ENCODE measurements around the gene FGGY.

Gene FGGY

DNA sequence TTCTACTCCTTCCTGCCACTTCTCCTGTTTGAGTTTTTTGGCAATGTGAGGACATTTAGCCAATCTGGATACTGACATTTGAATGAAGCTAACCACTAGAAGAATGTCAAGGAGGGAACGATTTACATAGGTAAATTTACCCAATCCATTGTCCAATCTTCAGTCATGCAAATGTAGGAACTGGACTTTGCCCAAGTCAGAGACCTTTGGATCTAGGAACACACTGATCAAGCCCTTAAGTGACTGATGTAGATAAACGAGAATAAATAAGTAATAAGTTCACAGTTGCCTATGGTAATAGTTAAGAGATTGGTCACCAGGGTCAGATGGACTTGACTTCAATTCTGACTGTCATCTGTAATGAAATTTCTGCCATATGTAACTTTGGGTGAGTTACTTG is 177.6 kb downstream of the FGGY start:
- no peak for TF ChIP-seq ZNF274 (IDR thresholded peaks at IDR 0.05; ENCODE audit: low read depth, low read length)
- TF ChIP-seq YY1 (IDR thresholded peaks at IDR 0.05; ENCODE audit: insufficient read depth, insufficient read length): no peak
- TF ChIP-seq SUZ12 (IDR thresholded peaks at IDR 0.05; ENCODE audit: extremely low read depth, insufficient read depth, insufficient read length): no peak
- H3K9me3 ChIP-seq (ENCODE audit: insufficient read depth, low read length): no peaks in the 10 kb centered on the region
- H3K9ac ChIP-seq (ENCODE audit: insufficient read length, low read depth): no peak overlapping the region
- no peak overlapping the region for H3K4me3 ChIP-seq (ENCODE audit: insufficient read length, low read depth)
- DNase-seq (ENCODE audit: low read depth, low spot score): no peak
- H3K4me1 ChIP-seq (ENCODE audit: insufficient read depth, insufficient read length): no peaks in the 10 kb centered on the region
- no peaks in the 10 kb centered on the region for H3K36me3 ChIP-seq (ENCODE audit: insufficient read depth, insufficient read length, low read length)
- no peaks in the 10 kb centered on the region for H3K27me3 ChIP-seq (ENCODE audit: insufficient read depth, insufficient read length)

GRCh38 chr1:59475737-59476136 is 178.8 kb downstream of the FGGY start:
- TF ChIP-seq ZNF274 (IDR thresholded peaks at IDR 0.05; ENCODE audit: low read depth, low read length): no peak
- TF ChIP-seq SUZ12 (IDR thresholded peaks at IDR 0.05; ENCODE audit: extremely low read depth, insufficient read depth, insufficient read length): no peak
- H3K9me3 ChIP-seq (ENCODE audit: insufficient read depth, low read length): no peaks in the 10 kb centered on the region
- H3K36me3 ChIP-seq (ENCODE audit: insufficient read depth, insufficient read length, low read length): no peaks in the 10 kb centered on the region
- H3K9ac ChIP-seq (ENCODE audit: insufficient read length, low read depth): no peak overlapping the region
- H3K27me3 ChIP-seq (ENCODE audit: insufficient read depth, insufficient read length): no peaks in the 10 kb centered on the region
- no peaks in the 10 kb centered on the region for H3K4me1 ChIP-seq (ENCODE audit: insufficient read depth, insufficient read length)
- H3K4me3 ChIP-seq (ENCODE audit: insufficient read length, low read depth): no peak overlapping the region
- DNase-seq (ENCODE audit: low read depth, low spot score): no peak

GRCh38 chr1:59477286-59477685 is 180.4 kb downstream of the FGGY start:
- Histone ChIP-seq H3K9me3 (ENCODE audit: insufficient read depth, low read length) (no peaks in the 10 kb centered on the region), H3K9ac (ENCODE audit: insufficient read length, low read depth) (no peak overlapping the region), H3K27me3 (ENCODE audit: insufficient read depth, insufficient read length) (no peaks in the 10 kb centered on the region), H3K36me3 (ENCODE audit: insufficient read depth, insufficient read length, low read length) (no peaks in the 10 kb centered on the region), H3K4me3 (ENCODE audit: insufficient read length, low read depth) (no peak overlapping the region), H3K4me1 (ENCODE audit: insufficient read depth, insufficient read length) (no peaks in the 10 kb centered on the region)
- TF ChIP-seq SUZ12 (IDR thresholded peaks at IDR 0.05; ENCODE audit: extremely low read depth, insufficient read depth, insufficient read length) (no peak), YY1 (IDR thresholded peaks at IDR 0.05; ENCODE audit: insufficient read depth, insufficient read length) (no peak), ZNF274 (IDR thresholded peaks at IDR 0.05; ENCODE audit: low read depth, low read length) (no peak)
- no peak for DNase-seq (ENCODE audit: low read depth, low spot score)

GRCh38 chr1:59477867-59478266 is 181.0 kb downstream of the FGGY start:
- no peak for TF ChIP-seq YY1 (IDR thresholded peaks at IDR 0.05; ENCODE audit: insufficient read depth, insufficient read length)
- TF ChIP-seq ZNF274 (IDR thresholded peaks at IDR 0.05; ENCODE audit: low read depth, low read length): no peak

GRCh38 chr1:59478822-59479221 is 181.9 kb downstream of the FGGY start:
- Histone ChIP-seq H3K9ac (ENCODE audit: insufficient read length, low read depth) (no peak overlapping the region), H3K36me3 (ENCODE audit: insufficient read depth, insufficient read length, low read length) (no peaks in the 10 kb centered on the region), H3K9me3 (ENCODE audit: insufficient read depth, low read length) (no peaks in the 10 kb centered on the region), H3K4me1 (ENCODE audit: insufficient read depth, insufficient read length) (no peaks in the 10 kb centered on the region), H3K4me3 (ENCODE audit: insufficient read length, low read depth) (no peak overlapping the region), H3K27me3 (ENCODE audit: insufficient read depth, insufficient read length) (no peaks in the 10 kb centered on the region)
- TF ChIP-seq SUZ12 (IDR thresholded peaks at IDR 0.05; ENCODE audit: extremely low read depth, insufficient read depth, insufficient read length): no peak
- no peak for TF ChIP-seq YY1 (IDR thresholded peaks at IDR 0.05; ENCODE audit: insufficient read depth, insufficient read length)
- no peak for TF ChIP-seq ZNF274 (IDR thresholded peaks at IDR 0.05; ENCODE audit: low read depth, low read length)
- no peak for DNase-seq (ENCODE audit: low read depth, low spot score)

More at GRCh38 chr1:59477867-59478266, 181.0 kb downstream of the FGGY start:
- Histone ChIP-seq H3K4me3 (ENCODE audit: insufficient read length, low read depth) (no peak overlapping the region), H3K36me3 (ENCODE audit: insufficient read depth, insufficient read length, low read length) (no peaks in the 10 kb centered on the region), H3K9ac (ENCODE audit: insufficient read length, low read depth) (no peak overlapping the region), H3K9me3 (ENCODE audit: insufficient read depth, low read length) (no peaks in the 10 kb centered on the region), H3K27me3 (ENCODE audit: insufficient read depth, insufficient read length) (no peaks in the 10 kb centered on the region), H3K4me1 (ENCODE audit: insufficient read depth, insufficient read length) (no peaks in the 10 kb centered on the region)
- no peak for DNase-seq (ENCODE audit: low read depth, low spot score)

DNA sequence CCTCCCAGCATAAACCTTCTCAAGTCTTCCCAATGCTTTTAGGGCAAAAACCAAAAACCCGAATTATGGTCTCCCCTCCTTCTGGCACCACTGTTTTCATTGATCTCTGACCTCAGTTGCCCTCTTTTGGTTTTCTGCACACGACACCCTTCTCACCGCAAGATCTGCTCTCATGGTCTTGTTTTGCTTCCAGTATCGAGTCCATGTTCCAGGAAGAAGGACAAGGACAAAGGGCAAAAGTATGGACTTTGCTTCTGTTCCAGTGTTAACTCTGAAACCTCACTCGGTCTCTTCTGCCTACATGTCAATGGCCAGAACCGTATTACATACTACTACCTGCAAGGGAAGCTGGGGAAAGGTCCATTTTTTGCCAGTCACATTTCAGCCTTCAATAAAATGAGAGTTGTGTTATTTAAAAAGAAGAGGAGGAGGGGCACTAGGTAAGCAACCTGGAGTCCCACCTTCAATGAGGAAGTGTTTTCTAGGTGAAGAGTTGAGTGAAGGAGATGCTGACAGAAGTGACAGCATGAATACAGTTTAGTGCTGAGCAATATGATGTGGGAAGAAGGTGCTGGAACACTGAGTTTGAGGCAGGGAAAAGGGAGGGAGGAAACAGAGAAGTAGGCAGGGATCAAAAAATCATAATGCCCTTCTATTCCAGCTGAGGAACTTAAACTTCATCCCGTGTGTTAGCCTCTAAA is 183.4 kb downstream of the FGGY start:
- DNase-seq (ENCODE audit: low read depth, low spot score): no peak
- no peaks in the 10 kb centered on the region for H3K36me3 ChIP-seq (ENCODE audit: insufficient read depth, insufficient read length, low read length)
- no peaks in the 10 kb centered on the region for H3K9me3 ChIP-seq (ENCODE audit: insufficient read depth, low read length)
- no peaks in the 10 kb centered on the region for H3K4me1 ChIP-seq (ENCODE audit: insufficient read depth, insufficient read length)
- TF ChIP-seq ZNF274 (IDR thresholded peaks at IDR 0.05; ENCODE audit: low read depth, low read length): no peak
- TF ChIP-seq YY1 (IDR thresholded peaks at IDR 0.05; ENCODE audit: insufficient read depth, insufficient read length): no peak
- TF ChIP-seq SUZ12 (IDR thresholded peaks at IDR 0.05; ENCODE audit: extremely low read depth, insufficient read depth, insufficient read length): no peak
- no peak overlapping the region for H3K4me3 ChIP-seq (ENCODE audit: insufficient read length, low read depth)
- no peak overlapping the region for H3K9ac ChIP-seq (ENCODE audit: insufficient read length, low read depth)
- no peaks in the 10 kb centered on the region for H3K27me3 ChIP-seq (ENCODE audit: insufficient read depth, insufficient read length)

DNA sequence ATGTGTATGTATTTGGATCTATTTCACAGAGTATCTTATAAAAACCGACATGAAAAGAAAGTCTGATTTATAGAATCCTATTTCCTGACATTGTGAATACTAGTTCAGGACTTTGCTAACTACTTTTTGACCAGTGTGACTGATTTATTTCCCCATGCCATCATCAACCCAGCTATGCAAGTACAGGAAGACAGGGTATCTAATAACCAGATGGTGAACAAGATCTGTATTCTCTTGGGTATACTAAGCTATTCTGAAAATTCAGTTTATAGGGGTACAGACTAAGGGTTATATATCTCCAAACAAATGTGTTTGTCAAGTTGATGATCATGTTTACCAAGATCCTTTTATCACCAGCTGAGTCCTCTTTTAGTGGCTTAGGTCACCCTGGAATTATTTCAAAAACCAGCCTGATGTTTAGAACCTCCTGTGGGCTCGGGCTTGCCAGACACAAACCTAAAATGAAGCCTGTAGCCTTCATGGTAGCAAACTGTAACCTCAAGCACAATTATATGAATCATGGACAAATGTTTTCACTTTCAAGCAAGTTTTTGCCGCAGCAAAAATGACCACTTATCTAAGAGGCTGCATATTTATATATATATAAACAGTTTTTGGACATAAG is 185.1 kb downstream of the FGGY start:
- Histone ChIP-seq H3K9ac (ENCODE audit: insufficient read length, low read depth) (no peak overlapping the region), H3K9me3 (ENCODE audit: insufficient read depth, low read length) (no peaks in the 10 kb centered on the region), H3K36me3 (ENCODE audit: insufficient read depth, insufficient read length, low read length) (no peaks in the 10 kb centered on the region), H3K4me1 (ENCODE audit: insufficient read depth, insufficient read length) (no peaks in the 10 kb centered on the region), H3K4me3 (ENCODE audit: insufficient read length, low read depth) (no peak overlapping the region), H3K27me3 (ENCODE audit: insufficient read depth, insufficient read length) (no peaks in the 10 kb centered on the region)
- DNase-seq (ENCODE audit: low read depth, low spot score): no peak
- TF ChIP-seq SUZ12 (IDR thresholded peaks at IDR 0.05; ENCODE audit: extremely low read depth, insufficient read depth, insufficient read length) (no peak), ZNF274 (IDR thresholded peaks at IDR 0.05; ENCODE audit: low read depth, low read length) (no peak), YY1 (IDR thresholded peaks at IDR 0.05; ENCODE audit: insufficient read depth, insufficient read length) (no peak)

All from NT2/D1 (cell line).